Adrenal gland (tissue), 12 donors: ENCODE data around the gene WBP4. TPM values are rescaled to one million over a fixed set of nuclear protein-coding genes. Genes with fewer than 3 reads are reported as not detected.

Experiments used
- DNase-seq, 7 donors: peaks; one replicate each; pipeline ENCODE4 v3.0.0-alpha.2; 2019 to 2020
- H3K27ac ChIP-seq, 5 donors: fragments of 200-600 bp; sonication (generic) in 4 of 5; 1 replicate in 3 of 5; 2 replicates in 2 of 5; pipeline versions ENCODE4 v1.5.1 to v1.8.0; 2016 to 2020; ENCODE audit warnings: mild to moderate bottlenecking in 1 of 5
- H3K27me3 ChIP-seq: fragments of 200-600 bp; 2 replicates; pipeline ENCODE4 v1.8.0; 2021
- H3K36me3 ChIP-seq, 2 donors: fragments of 200-600 bp; replicated peaks in 1 of 2; 1 replicate in 1 of 2; 2 replicates in 1 of 2; pipeline versions ENCODE4 v1.5.1 to v1.8.0; 2018 to 2022
- H3K4me1 ChIP-seq, 2 donors: fragments of 200-600 bp; replicated peaks in 1 of 2; 1 replicate in 1 of 2; 2 replicates in 1 of 2; pipeline versions ENCODE4 v1.5.1 to v1.8.0; 2018 to 2021
- H3K4me3 ChIP-seq, 4 donors: fragments of 200-600 bp; sonication (generic) in 3 of 4; one replicate each; pipeline ENCODE4 v1.5.1; 2016 to 2018
- H3K9me3 ChIP-seq, 3 donors: fragments of 200-600 bp; sonication (generic) in 1 of 3; replicated peaks in 1 of 3; 1 replicate in 2 of 3; 2 replicates in 1 of 3; pipeline versions ENCODE4 v1.5.1 to v1.8.0; 2016 to 2021
- POLR2A ChIP-seq, 2 donors: fragments of 450-650 bp; IDR thresholded peaks; one replicate each; pipeline ENCODE4 v1.6.1; 2017; ENCODE audit warnings: antibody characterized with exemption in 2 of 2, mild to moderate bottlenecking in 2 of 2, moderate library complexity in 1 of 2
- WGBS, 4 donors: extraction: QIAGEN DNeasy Blood & Tissue Kit in 2 of 4; methylation state at CpG; one replicate each; pipeline versions ENCODE4 v1.1.5 to v1.1.7; 2013 to 2017; 5-methylcytosine and 5-hydroxymethylcytosine counted together
- intact Hi-C, 2 donors: fragments of 100-400 bp; cut with DNase I; formaldehyde crosslinking; loops; one replicate each; pipeline versions ENCODE4 v1.14.1 to v1.15.0; 2022 to 2023
- polyA plus RNA-seq, 3 donors: library from polyadenylated mRNA; stranded (reverse); fragments of 200-250 nt in 2 of 3; fragments of 350-450 nt in 1 of 3; fragmentation: Illumina TruSeq in 1 of 3; extraction: RNeasy Lipid Tissue Mini Kit (QIAGEN cat#74804) in 1 of 3; gene quantifications; one replicate each; pipeline ENCODE4 v1.2.3, GENCODE V29; 2013 to 2014
- total RNA-seq, 9 donors: library from RNA; depleted of rRNA in 4 of 9; stranded (reverse); fragments of >200 nt in 4 of 9; fragments of 120-200 nt in 1 of 9; fragmentation: NEBNext Ultra II Directional in 1 of 9; extraction: Animal tissue kit (Norgen Biotek cat#: 25700) in 1 of 9; gene quantifications; one replicate each; pipeline versions ENCODE4 v1.1.0 to v1.2.4, GENCODE V29; 2013 to 2023
- TF ChIP-seq, protein P1 (sequence below), 6 experiments: fragments of 450-650 bp in 4 of 6; fragments of 200-600 bp in 2 of 6; sonication (generic) in 1 of 6; IDR thresholded peaks; 1 replicate in 5 of 6; 2 replicates in 1 of 6; pipeline versions ENCODE4 v1.5.1 to v1.8.0; 2016 to 2021; ENCODE audit warnings: antibody characterized with exemption in 6 of 6, mild to moderate bottlenecking in 2 of 6, moderate library complexity in 1 of 6
- donor health status: healthy with polysubstance abuse.
- donor health status: Bipolar disorder and iron deficiency.
- donor health status: DM: yes; HTN: yes; CAD: no.
- donor health status: DM: no; HTN: no; CAD: no.
- donor health status: DM: no; HTN: no; CAD: no.
- donor health status: DM: yes; HTN: yes; CAD: no.

Gene WBP4
- total and polyA plus RNA-seq, 12 donors: 8.1 to 28.5 (median 13.4) TPM

GRCh38 chr13:41019011-41019487 lies 42.3 kb upstream of the WBP4 start, which contains the start of gene ELF1:
Gene ELF1 (minus strand): TSS chr13:41019316. CDS start chr13:40982054, 37,262 bp downstream.
- peak in 6 of 7 donors; percentile 25 to 73 (median 40) for DNase-seq
- peak within 1 kb of the TSS in 1 of 4 donors; percentile 20 for H3K4me3 ChIP-seq
- intact Hi-C loops: loop anchor here in 1 of 2 donors (5.0 kb wide), 1 partner anchor 33 kb away; no protein-coding TSS in a partner anchor

GRCh38 chr13:41019578-41020347 lies 41.5 kb upstream of the WBP4 start:
- WGBS, 4 donors: 81 to 92% (median 83%) methylated on average over 2 of the region's 2 CpGs
- DNase-seq: no peak
- H3K4me3 ChIP-seq: no peak overlapping the region
- H3K36me3 ChIP-seq: no peaks in the 10 kb centered on the region
- peak overlapping the region in 3 of 5 donors; percentile 20 to 73 (median 35) for H3K27ac ChIP-seq
- TF ChIP-seq POLR2A (IDR thresholded peaks at IDR 0.05): no peak
- TF ChIP-seq, protein P1, sequence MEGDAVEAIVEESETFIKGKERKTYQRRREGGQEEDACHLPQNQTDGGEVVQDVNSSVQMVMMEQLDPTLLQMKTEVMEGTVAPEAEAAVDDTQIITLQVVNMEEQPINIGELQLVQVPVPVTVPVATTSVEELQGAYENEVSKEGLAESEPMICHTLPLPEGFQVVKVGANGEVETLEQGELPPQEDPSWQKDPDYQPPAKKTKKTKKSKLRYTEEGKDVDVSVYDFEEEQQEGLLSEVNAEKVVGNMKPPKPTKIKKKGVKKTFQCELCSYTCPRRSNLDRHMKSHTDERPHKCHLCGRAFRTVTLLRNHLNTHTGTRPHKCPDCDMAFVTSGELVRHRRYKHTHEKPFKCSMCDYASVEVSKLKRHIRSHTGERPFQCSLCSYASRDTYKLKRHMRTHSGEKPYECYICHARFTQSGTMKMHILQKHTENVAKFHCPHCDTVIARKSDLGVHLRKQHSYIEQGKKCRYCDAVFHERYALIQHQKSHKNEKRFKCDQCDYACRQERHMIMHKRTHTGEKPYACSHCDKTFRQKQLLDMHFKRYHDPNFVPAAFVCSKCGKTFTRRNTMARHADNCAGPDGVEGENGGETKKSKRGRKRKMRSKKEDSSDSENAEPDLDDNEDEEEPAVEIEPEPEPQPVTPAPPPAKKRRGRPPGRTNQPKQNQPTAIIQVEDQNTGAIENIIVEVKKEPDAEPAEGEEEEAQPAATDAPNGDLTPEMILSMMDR (IDR thresholded peaks at IDR 0.05): no peak
- intact Hi-C loops: loop anchor here in 1 of 2 donors (5.0 kb wide), 1 partner anchor 33 kb away; no protein-coding TSS in a partner anchor
- H3K4me1 ChIP-seq: peaks cover 9 to 40% of the 10 kb centered on the region in 2 donors
- no peaks in the 10 kb centered on the region for H3K27me3 ChIP-seq
- no peaks in the 10 kb centered on the region for H3K9me3 ChIP-seq

More at GRCh38 chr13:41019011-41019487, 42.3 kb upstream of the WBP4 start, which contains the start of gene ELF1:
- H3K9me3 ChIP-seq: no peaks in the 10 kb centered on the region
- H3K27me3 ChIP-seq: no peaks in the 10 kb centered on the region
- peak within 1 kb of the TSS in 4 of 5 donors; percentile 32 to 73 (median 56) for H3K27ac ChIP-seq
- no peaks in the 10 kb centered on the region for H3K36me3 ChIP-seq
- H3K4me1 ChIP-seq: peaks cover 9 to 37% of the 10 kb centered on the region in 2 donors
- no peak for TF ChIP-seq POLR2A (IDR thresholded peaks at IDR 0.05)
- TF ChIP-seq, protein P1 (IDR thresholded peaks at IDR 0.05): no peak
- 46 to 57% (median 52%) methylated on average over 4 of the region's 4 CpGs for WGBS, 4 donors

GRCh38 chr13:41025518-41025917 lies 35.8 kb upstream of the WBP4 start:
- peaks cover under 1 to 17% of the 10 kb centered on the region in 2 donors for H3K4me1 ChIP-seq
- no peaks in the 10 kb centered on the region for H3K9me3 ChIP-seq
- no peak overlapping the region for H3K27ac ChIP-seq
- 52 to 70% (median 67%) methylated on average over 4 of the region's 4 CpGs for WGBS, 4 donors
- intact Hi-C loops: no loop called here
- TF ChIP-seq POLR2A (IDR thresholded peaks at IDR 0.05): no peak
- TF ChIP-seq, protein P1 (IDR thresholded peaks at IDR 0.05): no peak
- no peaks in the 10 kb centered on the region for H3K36me3 ChIP-seq
- DNase-seq: no peak
- no peak overlapping the region for H3K4me3 ChIP-seq
- no peaks in the 10 kb centered on the region for H3K27me3 ChIP-seq

GRCh38 chr13:41026788-41027187 lies 34.5 kb upstream of the WBP4 start:
- 96 to 100% (median 98%) methylated on average over 8 of the region's 8 CpGs for WGBS, 4 donors
- Histone ChIP-seq H3K36me3 (no peaks in the 10 kb centered on the region), H3K9me3 (no peaks in the 10 kb centered on the region), H3K27ac (no peak overlapping the region), H3K27me3 (no peaks in the 10 kb centered on the region), H3K4me1 (peaks cover 0 to 17% of the 10 kb centered on the region in 2 donors), H3K4me3 (no peak overlapping the region)
- TF ChIP-seq, protein P1 (IDR thresholded peaks at IDR 0.05): no peak
- TF ChIP-seq POLR2A (IDR thresholded peaks at IDR 0.05): no peak
- no peak for DNase-seq
- intact Hi-C loops: no loop called here
